Measurements from ENCODE around the gene MICALL2.

MICALL2 gene

GRCh38 chr7:1458683-1459511 lies at the start of gene MICALL2:
Gene MICALL2, minus strand, starts transcription at chr7:1459470. Its CDS starts 144 bp downstream, at chr7:1459326.
- DNase-seq = peak; percentile 46 to 74

- DNase-seq = no peak
These were observed 49.0 kb upstream of the MICALL2 start for GRCh38 chr7:1508277-1508758.

- no peak for DNase-seq
These were observed 46.7 kb upstream of the MICALL2 start for GRCh38 chr7:1505731-1506550.

- peak; percentile 89 to 91 for DNase-seq
These were observed 44.8 kb upstream of the MICALL2 start, which contains the start of gene INTS1 for GRCh38 chr7:1503816-1504775. Gene INTS1, minus strand, starts transcription at chr7:1504389. Its CDS starts 429 bp downstream, at chr7:1503960.

GRCh38 chr7:1503390-1503789 lies 44.1 kb upstream of the MICALL2 start:
- DNase-seq = no peak

- DNase-seq = no peak
These were observed 43.6 kb upstream of the MICALL2 start for GRCh38 chr7:1502845-1503244.

- no peak for DNase-seq
These were observed 42.4 kb upstream of the MICALL2 start for GRCh38 chr7:1501487-1502270.

GRCh38 chr7:1500064-1500807 lies 41.0 kb upstream of the MICALL2 start:
- DNase-seq = no peak

GRCh38 chr7:1499367-1500029 lies 40.2 kb upstream of the MICALL2 start:
- no peak for DNase-seq

- DNase-seq = no peak
These were observed 39.4 kb upstream of the MICALL2 start for GRCh38 chr7:1498370-1499305.

- no peak for DNase-seq
These were observed 38.1 kb upstream of the MICALL2 start for GRCh38 chr7:1497293-1497927.

- DNase-seq = no peak
These were observed 37.4 kb upstream of the MICALL2 start for GRCh38 chr7:1496531-1497292.

- DNase-seq = no peak
These were observed 36.4 kb upstream of the MICALL2 start for GRCh38 chr7:1495564-1496242.

- DNase-seq = no peak
These were observed 35.7 kb upstream of the MICALL2 start for GRCh38 chr7:1494866-1495563.

GRCh38 chr7:1494447-1494846 lies 35.2 kb upstream of the MICALL2 start:
- no peak for DNase-seq

GRCh38 chr7:1493571-1493970 lies 34.3 kb upstream of the MICALL2 start:
- no peak for DNase-seq

- DNase-seq = no peak
These were observed 33.9 kb upstream of the MICALL2 start for GRCh38 chr7:1493129-1493528.
